GM12878 (cell line): ENCODE results near the gene ZNF213. TPM values are rescaled to one million over a fixed set of nuclear protein-coding genes. Genes with fewer than 3 reads are reported as not detected.

ENCODE experiments used
- ATAC-seq: fragments of 200-7000 bp; cut with Tn5 transposase; 3 replicates; pipeline ENCODE4 v1.9.1; 2020; ENCODE audit warnings: mild to moderate bottlenecking, moderate library complexity
- BruUV-seq: library from RNA; stranded (reverse); fragments of 400-500 nt; replicated peaks from 2 replicates; lab custom pipeline; 2021; lab: Mats Ljungman, UMichigan
- CTCF ChIA-PET: fragments of 300-600 bp; sonication (Branson Sonifier 250); formaldehyde crosslinking; extraction: SDS; loops from one replicate; lab custom pipeline; 2021; ENCODE audit warnings: inconsistent platforms; lab: Yijun Ruan, JAX
- POLR2A ChIA-PET: fragments of 350-600 bp; formaldehyde crosslinking; extraction: SDS; loops from one replicate; lab custom pipeline; 2021; ENCODE audit warnings: inconsistent platforms; lab: Charles Lee
- RAD21 ChIA-PET: fragments of 300-600 bp; sonication (Branson Sonifier 250); formaldehyde crosslinking; loops from one replicate; lab custom pipeline; 2023; ENCODE audit warnings: antibody characterized with exemption; ENCODE audit not compliant: unreplicated experiment; lab: Charles Lee
- SMC1A ChIA-PET: fragments of 300-600 bp; sonication (Branson Sonifier 250); formaldehyde crosslinking; loops from one replicate; lab custom pipeline; 2023; ENCODE audit not compliant: unreplicated experiment, uncharacterized antibody; lab: Charles Lee
- DNase-seq: peaks from one replicate; pipeline ENCODE4 v3.0.0-alpha.2; 2011; ENCODE audit warnings: low read depth, low spot score
- FAIRE-seq: peaks from 3 replicates; lab custom pipeline; 2011; peaks lifted over from hg19 to GRCh38; lab: Jason Lieb, UNC
- H2AFZ ChIP-seq: 2 replicates; pipeline ENCODE4 v1.6.0; 2011; ENCODE audit warnings: low read depth, low read length, control low read depth; ENCODE audit not compliant: control insufficient read depth
- H3K27ac ChIP-seq: 2 replicates; pipeline ENCODE4 v1.5.1; 2011; ENCODE audit warnings: control low read depth; ENCODE audit not compliant: control insufficient read depth, insufficient read depth
- H3K27me3 ChIP-seq, 2 experiments: replicated peaks in 1 of 2; 2 replicates each; pipeline versions ENCODE4 v1.6.0 to v1.6.1; 2011; ENCODE audit warnings: low read length in 1 of 2; ENCODE audit not compliant: control insufficient read depth in 2 of 2, insufficient read depth in 2 of 2
- H3K36me3 ChIP-seq, 2 experiments: 2 replicates each; pipeline ENCODE4 v1.5.1; 2011; ENCODE audit warnings: low read length in 1 of 2; ENCODE audit not compliant: control insufficient read depth in 2 of 2, insufficient read depth in 2 of 2
- H3K4me1 ChIP-seq: 2 replicates; pipeline ENCODE4 v1.6.1; 2011; ENCODE audit warnings: mild to moderate bottlenecking, low read length, moderate library complexity, mixed read lengths; ENCODE audit not compliant: control insufficient read depth, insufficient read depth
- H3K4me2 ChIP-seq: 2 replicates; pipeline ENCODE4 v1.6.0; 2011; ENCODE audit warnings: control low read depth; ENCODE audit not compliant: control insufficient read depth, insufficient read depth
- H3K4me3 ChIP-seq: fragments of 200-600 bp; sonication (generic); 2 replicates; pipeline ENCODE4 v1.5.1; 2016
- H3K79me2 ChIP-seq: 2 replicates; pipeline ENCODE4 v1.6.0; 2011; ENCODE audit warnings: low read length; ENCODE audit not compliant: control insufficient read depth, insufficient read depth
- H3K9ac ChIP-seq: 2 replicates; pipeline ENCODE4 v1.8.0; 2011; ENCODE audit warnings: low read length, control low read depth, mixed read lengths; ENCODE audit not compliant: control insufficient read depth, insufficient read depth
- H3K9me3 ChIP-seq: replicated peaks from 3 replicates; pipeline ENCODE4 v1.5.1; 2011; ENCODE audit warnings: mild to moderate bottlenecking, low read length; ENCODE audit not compliant: control insufficient read depth, insufficient read depth
- H4K20me1 ChIP-seq: 2 replicates; pipeline ENCODE4 v1.6.0; 2011; ENCODE audit not compliant: control insufficient read depth, insufficient read depth
- ASH2L ChIP-seq: fragments of 300-600, 200-600 bp; sonication (generic); IDR thresholded peaks from 2 replicates; pipeline ENCODE4 v1.6.1; 2017; ENCODE audit warnings: low read depth, mild to moderate bottlenecking, borderline replicate concordance
- CHD2 ChIP-seq: IDR thresholded peaks from 2 replicates; pipeline ENCODE4 v1.6.1; 2011; ENCODE audit warnings: low read depth, low read length, improper control_type of control experiment, borderline replicate concordance
- CUX1 ChIP-seq: IDR thresholded peaks from 2 replicates; pipeline ENCODE4 v1.6.1; 2012; ENCODE audit warnings: improper control_type of control experiment, low read depth, low read length; ENCODE audit not compliant: insufficient replicate concordance
- EZH2 ChIP-seq: IDR thresholded peaks from 2 replicates; pipeline ENCODE4 v1.6.1; 2012; ENCODE audit warnings: low read depth, mild to moderate bottlenecking, control low read depth, inconsistent platforms, low read length, borderline replicate concordance; ENCODE audit not compliant: control insufficient read depth
- HDAC2 ChIP-seq: fragments of 200-600 bp; sonication (generic); IDR thresholded peaks from 2 replicates; pipeline ENCODE4 v1.6.1; 2017
- NRF1 ChIP-seq: conservative IDR thresholded peaks from 2 replicates; pipeline ENCODE4 v1.6.1; 2011; ENCODE audit warnings: mild to moderate bottlenecking, low read depth, low read length, improper control_type of control experiment
- POLR2AphosphoS2 ChIP-seq: IDR thresholded peaks from 2 replicates; pipeline ENCODE4 v1.6.1; 2011; ENCODE audit warnings: low read depth, mild to moderate bottlenecking, low read length, improper control_type of control experiment, moderate library complexity
- POU2F2 ChIP-seq: IDR thresholded peaks from 3 replicates; pipeline ENCODE4 v1.6.1; 2011; ENCODE audit warnings: low read depth, mild to moderate bottlenecking, low read length, borderline replicate concordance
- ZZZ3 ChIP-seq: IDR thresholded peaks from 2 replicates; pipeline ENCODE4 v1.6.1; 2011; ENCODE audit warnings: low read depth; ENCODE audit not compliant: control insufficient read depth, insufficient read length
- WGBS: methylation state at CpG from one replicate; pipeline ENCODE4 v1.1.6; 2016; ENCODE audit warnings: low lambda C conversion rate; ENCODE audit not compliant: insufficient replicate concordance, insufficient coverage; ENCODE audit errors: missing lambda C conversion rate; 5-methylcytosine and 5-hydroxymethylcytosine counted together
- in situ Hi-C: fragments of 300-500 bp; cut with MboI; formaldehyde crosslinking; loops from 9 replicates; pipeline ENCODE4 v1.14.3; 2018; ENCODE audit warnings: mixed read lengths
- intact Hi-C: fragments of 100-400 bp; cut with micrococcal nuclease; formaldehyde crosslinking; loops from one replicate; pipeline ENCODE4 v1.14.2; 2022; ENCODE audit not compliant: unreplicated experiment
- polyA plus RNA-seq, 11 experiments: library from polyadenylated mRNA; depleted of rRNA in 4 of 11; unstranded in 6 of 11; stranded (reverse) in 5 of 11; fragments of >200 nt; fragmentation: Nextera tagmentation in 4 of 11; fragmentation: Illumina TruSeq in 1 of 11; extraction: Ambion mirVana in 4 of 11; extraction: Trizol in 1 of 11; gene quantifications; 1 replicate in 1 of 11; 2 replicates in 10 of 11; pipeline versions ENCODE4 v1.2.1 to v1.2.3, GENCODE V29; 2011 to 2016; ENCODE audit warnings: inconsistent platforms in 2 of 11, missing spikeins in 2 of 11, low read depth in 1 of 11
- total RNA-seq, 4 experiments: library from RNA; depleted of rRNA in 3 of 4; stranded (reverse); fragments of >200 nt in 3 of 4; fragmentation: Illumina TruSeq in 1 of 4; extraction: Trizol in 1 of 4; gene quantifications; 2 replicates each; pipeline versions ENCODE4 v1.2.1 to v1.2.3, GENCODE V29; 2013 to 2021

ZNF213 gene
- total and polyA plus RNA-seq, 10 of the 15 experiments (the other 5 are each of a cell fraction or from before 2014, with no cell fraction given): 0.53 to 9.4 (median 1.1) TPM

GRCh38 chr16:3145660-3146059 lies 10.8 kb downstream of the ZNF213 start:
- FAIRE-seq (no peak), ATAC-seq (no peak), DNase-seq (no peak)
- ChIA-PET POLR2A (interaction anchor here (0.6 kb wide), 1 partner anchor 13 kb away, joined by 3 read pairs; no protein-coding TSS in a partner anchor), RAD21 (interaction anchor here (2.5 kb wide), 1 partner anchor 11 kb away, joined by 6 read pairs; the partner anchor contains the start of gene ZNF213), SMC1A (no interaction called here), CTCF (interaction anchor here (3.1 kb wide), 1 partner anchor 16 kb away, joined by 13 read pairs; no protein-coding TSS in a partner anchor)
- Histone ChIP-seq H3K9me3 (no peaks in the 10 kb centered on the region), H3K27ac (no peak overlapping the region), H3K27me3 (no peaks in the 10 kb centered on the region), H3K4me1 (no peaks in the 10 kb centered on the region; the same call in 1 of the 2 replicates), H4K20me1 (no peaks in the 10 kb centered on the region), H3K9ac (no peak overlapping the region), H3K79me2 (no peaks in the 10 kb centered on the region), H2AFZ (no peak overlapping the region), H3K36me3 (no peaks in the 10 kb centered on the region; a peak in 2 of 4 replicates), H3K4me3 (no peak overlapping the region), H3K4me2 (no peak overlapping the region)
- TF ChIP-seq POU2F2: no peak
- no peak for TF ChIP-seq POLR2AphosphoS2
- TF ChIP-seq HDAC2: no peak
- intact Hi-C loops (no loop called here), in situ Hi-C loops (no loop called here)
- 54% methylated on average over 10 of the region's 12 CpGs for WGBS
- no TSS peak for BruUV-seq

GRCh38 chr16:3147046-3147756 lies 12.4 kb downstream of the ZNF213 start:
- Histone ChIP-seq H4K20me1 (no peaks in the 10 kb centered on the region), H3K27me3 (no peaks in the 10 kb centered on the region), H3K9ac (no peak overlapping the region), H3K27ac (no peak overlapping the region), H3K4me1 (peaks cover under 1% of the 10 kb centered on the region; the same call in 1 of the 2 replicates), H3K4me3 (no peak overlapping the region), H2AFZ (no peak overlapping the region), H3K36me3 (no peaks in the 10 kb centered on the region)
- ATAC-seq (no peak), FAIRE-seq (no peak)
- BruUV-seq: no TSS peak
- SMC1A ChIA-PET: interaction anchor here (1.5 kb wide), 1 partner anchor 18 kb away, joined by 4 read pairs; no protein-coding TSS in a partner anchor
- TF ChIP-seq ASH2L: no peak
- no peak for TF ChIP-seq NRF1
- TF ChIP-seq EZH2: no peak
- no peak for TF ChIP-seq ZZZ3
- TF ChIP-seq CHD2: no peak
- no peak for TF ChIP-seq CUX1
- TF ChIP-seq, all 136 proteins: peak for 0
- CTCF ChIA-PET: interaction anchor here (0.6 to 3.1 kb wide), 3 partner anchors 12 to 119 kb away, joined by 3 to 13 read pairs (median 3); no protein-coding TSS in a partner anchor
- Histone ChIP-seq H3K4me2 (no peak overlapping the region), H3K79me2 (no peaks in the 10 kb centered on the region), H3K9me3 (no peaks in the 10 kb centered on the region)
- DNase-seq: no peak
- WGBS: 60% methylated on average over 16 of the region's 16 CpGs
- POLR2A ChIA-PET: interaction anchor here (0.5 to 1.4 kb wide), 2 partner anchors 11 to 308 kb away, joined by 4 to 6 read pairs; no protein-coding TSS in a partner anchor
- intact Hi-C loops (no loop called here), in situ Hi-C loops (no loop called here)
- RAD21 ChIA-PET: interaction anchor here (0.5 to 1.2 kb wide), 2 partner anchors 13 to 34 kb away, joined by 3 read pairs; no protein-coding TSS in a partner anchor
